OCI-LY7 (cell line): ENCODE measurements around the gene CSHL1.
"Not testable (repeated sequence)": the region's sequence is repeated elsewhere in the genome, so short reads cannot be mapped to it uniquely, and the experiment has no call there.

Source experiments
- EZH2phosphoT487 ChIP-seq: fragments of 200-600 bp; sonication (generic); IDR thresholded peaks from 2 replicates; pipeline ENCODE4 v1.6.1; 2018; ENCODE audit warnings: low read depth, borderline replicate concordance, mild to moderate bottlenecking, mixed run types, antibody characterized with exemption, low read length, moderate library complexity, mixed read lengths
- TF ChIP-seq, protein P1 (sequence below): fragments of 200-600 bp; sonication (generic); conservative IDR thresholded peaks from 2 replicates; pipeline ENCODE4 v1.5.1; 2014; ENCODE audit warnings: mild to moderate bottlenecking, antibody characterized with exemption, low read length, moderate library complexity, mixed read lengths

DNA sequence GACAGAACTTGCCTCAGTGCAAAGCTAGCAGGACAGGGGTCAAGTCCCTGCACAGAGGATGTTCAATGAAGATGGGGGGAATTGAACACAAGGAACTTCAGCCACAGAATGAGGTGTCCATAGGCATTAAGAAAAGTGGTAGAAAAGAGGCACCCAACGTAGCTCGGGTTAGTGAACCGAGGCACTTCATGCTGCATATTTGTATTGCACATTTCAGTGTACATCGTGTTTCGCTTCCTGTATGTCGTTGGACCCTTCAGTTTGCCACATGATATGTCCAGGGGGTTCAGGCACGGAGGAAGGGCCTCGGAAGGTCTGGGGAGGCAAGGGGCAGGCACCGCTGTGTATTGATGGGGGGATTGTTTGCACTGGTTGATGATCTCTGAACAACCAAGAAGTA lies 32.6 kb downstream of the CSHL1 start:
- TF ChIP-seq, protein P1, sequence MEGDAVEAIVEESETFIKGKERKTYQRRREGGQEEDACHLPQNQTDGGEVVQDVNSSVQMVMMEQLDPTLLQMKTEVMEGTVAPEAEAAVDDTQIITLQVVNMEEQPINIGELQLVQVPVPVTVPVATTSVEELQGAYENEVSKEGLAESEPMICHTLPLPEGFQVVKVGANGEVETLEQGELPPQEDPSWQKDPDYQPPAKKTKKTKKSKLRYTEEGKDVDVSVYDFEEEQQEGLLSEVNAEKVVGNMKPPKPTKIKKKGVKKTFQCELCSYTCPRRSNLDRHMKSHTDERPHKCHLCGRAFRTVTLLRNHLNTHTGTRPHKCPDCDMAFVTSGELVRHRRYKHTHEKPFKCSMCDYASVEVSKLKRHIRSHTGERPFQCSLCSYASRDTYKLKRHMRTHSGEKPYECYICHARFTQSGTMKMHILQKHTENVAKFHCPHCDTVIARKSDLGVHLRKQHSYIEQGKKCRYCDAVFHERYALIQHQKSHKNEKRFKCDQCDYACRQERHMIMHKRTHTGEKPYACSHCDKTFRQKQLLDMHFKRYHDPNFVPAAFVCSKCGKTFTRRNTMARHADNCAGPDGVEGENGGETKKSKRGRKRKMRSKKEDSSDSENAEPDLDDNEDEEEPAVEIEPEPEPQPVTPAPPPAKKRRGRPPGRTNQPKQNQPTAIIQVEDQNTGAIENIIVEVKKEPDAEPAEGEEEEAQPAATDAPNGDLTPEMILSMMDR = not testable (repeated sequence)
- not testable (repeated sequence) for TF ChIP-seq EZH2phosphoT487
